GM21786 (cell line): Measurements from ENCODE around the gene ANKLE1.
"Not testable (repeated sequence)": the region's sequence is repeated elsewhere in the genome, so short reads cannot be mapped to it uniquely, and the experiment has no call there.

Experiments
- ATAC-seq: cut with Tn5 transposase; IDR thresholded peaks from one replicate; pipeline ENCODE4 v1.9.1; 2021; ENCODE audit not compliant: unreplicated experiment

ANKLE1 gene

DNA sequence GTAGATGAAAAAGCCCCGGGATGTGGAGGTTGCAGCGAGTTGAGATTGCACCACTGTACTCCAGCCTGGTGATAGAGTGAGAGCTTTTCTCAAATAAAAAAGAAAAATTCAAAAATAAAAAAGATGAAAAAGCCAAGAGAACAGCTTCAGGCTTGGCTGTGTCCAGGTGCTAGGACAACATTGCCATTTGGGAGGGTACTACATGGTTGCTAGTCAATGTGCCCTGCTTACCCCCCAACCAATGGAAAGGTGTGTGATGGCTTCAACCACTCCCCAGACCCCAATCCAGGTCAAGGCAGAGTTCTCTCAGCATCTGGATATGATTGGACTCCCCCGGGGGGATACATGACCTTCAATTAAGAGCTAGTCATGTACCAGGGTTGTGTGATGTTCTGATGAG lies 2.3 kb upstream of the ANKLE1 start:
- no peak for ATAC-seq

DNA sequence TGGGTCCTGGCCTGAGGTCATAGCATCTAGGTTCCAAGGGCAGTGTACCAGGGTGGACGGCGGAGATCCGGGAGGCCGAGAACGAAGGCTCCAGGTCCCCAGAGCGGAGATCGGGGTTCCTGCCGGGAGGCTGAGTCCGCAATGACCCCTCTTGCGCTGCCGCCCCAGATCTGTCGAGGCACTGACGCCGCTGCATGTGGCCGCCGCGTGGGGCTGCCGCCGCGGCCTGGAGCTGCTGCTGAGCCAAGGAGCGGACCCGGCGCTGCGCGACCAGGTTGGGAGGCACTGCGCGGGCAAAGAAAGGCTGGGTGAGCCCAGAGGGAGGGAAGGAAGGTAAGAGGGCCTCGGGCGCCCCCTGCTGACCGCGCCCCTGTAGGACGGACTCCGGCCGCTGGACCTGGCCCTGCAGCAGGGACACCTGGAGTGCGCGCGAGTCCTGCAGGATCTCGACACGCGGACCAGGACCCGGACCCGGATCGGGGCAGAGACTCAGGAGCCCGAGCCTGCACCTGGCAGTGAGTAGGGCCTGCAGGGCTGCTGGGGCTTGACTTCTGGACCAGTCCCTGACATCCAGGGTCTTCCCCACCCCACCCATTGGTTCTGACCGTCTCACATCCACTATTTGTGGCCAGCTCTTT lies 906 bp downstream of the ANKLE1 start:
- ATAC-seq, result no peak

DNA sequence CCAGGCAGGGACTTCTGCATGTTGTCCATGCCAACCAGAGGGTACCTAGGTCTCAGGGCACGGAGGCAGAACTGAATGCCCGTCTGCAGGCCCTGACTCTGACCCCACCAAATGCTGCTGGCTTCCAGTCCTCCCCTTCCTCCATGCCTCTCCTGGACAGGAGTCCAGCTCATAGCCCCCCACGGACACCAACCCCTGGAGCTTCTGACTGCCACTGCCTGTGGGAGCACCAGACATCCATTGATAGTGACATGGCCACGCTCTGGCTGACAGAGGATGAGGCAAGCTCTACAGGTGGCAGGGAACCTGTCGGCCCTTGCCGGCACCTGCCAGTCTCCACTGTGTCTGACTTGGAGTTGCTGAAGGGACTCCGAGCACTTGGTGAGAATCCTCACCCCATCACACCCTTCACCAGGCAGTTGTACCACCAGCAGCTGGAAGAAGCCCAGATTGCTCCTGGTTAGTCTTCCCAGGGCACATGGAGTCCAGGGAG lies 1.8 kb downstream of the ANKLE1 start:
- no peak for ATAC-seq

DNA sequence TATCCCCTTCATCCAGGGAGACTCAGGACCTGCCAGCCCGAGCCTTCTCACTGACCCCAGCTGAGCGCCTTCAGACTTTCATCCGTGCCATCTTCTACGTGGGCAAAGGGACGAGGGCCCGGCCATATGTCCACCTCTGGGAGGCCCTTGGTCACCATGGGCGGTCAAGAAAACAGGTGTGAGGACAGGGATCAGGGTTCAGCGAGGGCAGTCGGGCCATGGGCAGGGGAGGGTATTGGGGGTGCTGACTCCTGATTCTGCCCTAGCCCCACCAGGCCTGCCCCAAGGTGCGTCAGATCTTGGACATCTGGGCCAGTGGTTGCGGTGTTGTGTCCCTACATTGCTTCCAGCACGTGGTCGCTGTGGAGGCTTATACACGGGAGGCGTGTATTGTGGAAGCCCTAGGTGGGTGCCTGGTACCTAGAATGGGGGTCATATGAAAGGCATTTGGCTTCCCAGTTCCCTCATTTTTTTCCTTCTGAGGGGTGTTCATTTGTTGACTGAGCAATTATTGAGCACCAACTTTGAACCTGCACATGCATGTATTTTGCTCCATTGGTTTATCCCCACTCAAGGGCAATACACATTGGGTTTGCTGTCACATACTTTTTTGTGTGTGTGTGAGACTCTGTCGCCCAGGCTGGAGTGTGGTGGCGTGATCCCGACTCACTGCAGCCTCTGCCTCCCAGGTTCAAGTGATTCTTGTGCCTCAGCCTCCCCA lies 3.9 kb downstream of the ANKLE1 start:
- ATAC-seq, result no peak

DNA sequence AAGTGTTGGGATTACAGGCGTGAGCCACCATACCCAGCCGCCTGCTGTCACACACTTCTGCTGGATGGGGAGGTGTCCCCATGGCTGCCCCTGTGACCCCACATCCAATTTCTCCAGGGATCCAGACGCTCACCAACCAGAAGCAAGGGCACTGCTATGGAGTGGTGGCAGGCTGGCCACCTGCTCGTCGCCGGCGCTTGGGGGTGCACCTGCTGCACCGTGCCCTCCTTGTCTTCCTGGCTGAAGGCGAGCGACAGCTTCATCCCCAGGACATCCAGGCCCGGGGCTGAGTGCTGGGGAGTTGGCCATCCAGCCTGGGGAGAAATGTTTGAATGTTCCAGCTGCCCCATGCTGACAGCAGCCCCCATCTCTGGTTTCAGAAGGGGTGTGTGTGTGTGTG lies 4.6 kb downstream of the ANKLE1 start:
- ATAC-seq, result no peak

DNA sequence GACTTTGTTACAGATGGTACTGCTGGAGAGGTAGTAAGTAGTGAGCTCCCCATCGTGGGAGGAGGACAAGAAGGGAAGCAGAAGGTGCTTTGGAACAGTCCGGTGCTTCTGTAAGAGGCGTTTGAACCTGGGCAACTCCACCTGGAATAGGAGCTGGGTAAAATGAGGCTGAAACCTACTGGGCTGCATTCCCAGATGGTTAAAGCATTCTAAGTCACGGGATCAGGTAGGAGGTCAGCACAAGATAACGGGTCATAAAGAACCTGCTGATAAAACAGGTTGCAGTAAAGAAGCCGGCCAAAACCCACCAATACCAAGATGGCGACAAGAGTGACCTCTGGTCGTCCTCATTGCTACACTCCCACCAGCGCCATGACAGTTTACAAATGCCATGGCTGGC lies 5.1 kb downstream of the ANKLE1 start:
- ATAC-seq, result no peak

DNA sequence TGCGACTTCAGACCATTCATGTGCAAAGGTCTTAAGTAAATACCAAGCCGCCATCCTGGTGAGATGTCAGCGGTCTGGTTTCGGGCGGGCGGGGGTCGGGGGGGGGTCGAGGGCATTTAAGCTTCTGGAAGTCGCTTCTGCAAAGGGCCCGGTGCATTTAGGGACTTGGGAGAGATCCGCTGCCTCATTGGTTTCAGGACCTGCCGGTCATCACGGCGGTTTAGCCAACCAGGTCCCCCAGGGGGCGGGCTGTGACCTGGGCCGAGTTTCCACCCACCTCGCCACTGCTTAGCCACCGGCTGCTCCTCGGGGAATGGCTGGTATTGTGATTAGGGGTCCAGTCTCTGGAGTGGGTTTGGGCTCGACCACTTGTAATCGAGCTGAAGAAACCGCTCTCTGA lies 7.8 kb downstream of the ANKLE1 start:
- ATAC-seq, result no peak

DNA sequence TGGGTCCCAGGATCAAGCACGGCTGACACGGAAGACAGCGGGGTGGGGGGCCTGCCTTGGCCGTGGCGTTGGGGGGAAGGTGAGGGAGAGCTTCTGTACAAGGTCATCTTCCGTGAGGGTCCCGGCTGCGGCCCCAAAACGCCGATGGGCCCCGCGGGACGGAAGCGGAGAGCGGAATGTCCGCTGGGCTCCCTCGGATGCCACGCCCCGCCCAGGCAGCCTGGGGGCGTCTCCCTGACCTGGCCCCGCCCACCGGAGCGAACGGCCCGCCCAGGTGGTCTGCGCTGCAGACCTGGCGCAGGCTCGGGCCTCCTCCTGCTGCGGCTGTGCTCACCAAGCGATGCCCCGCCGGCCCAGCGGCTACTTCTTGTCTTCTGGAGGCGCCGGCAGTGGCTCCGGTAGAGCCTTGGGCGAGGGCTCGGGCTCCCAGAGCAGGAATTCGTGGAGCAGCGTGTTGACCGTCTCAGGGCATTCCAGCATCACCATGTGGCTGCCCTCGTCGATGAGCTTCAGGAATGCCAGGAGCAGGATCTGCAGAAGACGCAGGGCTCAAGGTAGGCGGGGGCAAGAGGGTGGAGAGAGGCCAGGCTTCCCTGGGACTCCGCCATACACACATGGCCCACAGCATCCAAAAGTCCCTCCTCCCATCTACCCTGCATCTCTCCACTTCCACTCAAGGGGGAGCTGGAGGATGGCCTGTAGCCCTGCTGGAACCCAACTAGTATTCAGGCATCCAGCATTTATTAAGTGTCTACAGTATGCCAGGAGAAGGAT lies 10.8 kb downstream of the ANKLE1 start:
- ATAC-seq, result peak; percentile 70

DNA sequence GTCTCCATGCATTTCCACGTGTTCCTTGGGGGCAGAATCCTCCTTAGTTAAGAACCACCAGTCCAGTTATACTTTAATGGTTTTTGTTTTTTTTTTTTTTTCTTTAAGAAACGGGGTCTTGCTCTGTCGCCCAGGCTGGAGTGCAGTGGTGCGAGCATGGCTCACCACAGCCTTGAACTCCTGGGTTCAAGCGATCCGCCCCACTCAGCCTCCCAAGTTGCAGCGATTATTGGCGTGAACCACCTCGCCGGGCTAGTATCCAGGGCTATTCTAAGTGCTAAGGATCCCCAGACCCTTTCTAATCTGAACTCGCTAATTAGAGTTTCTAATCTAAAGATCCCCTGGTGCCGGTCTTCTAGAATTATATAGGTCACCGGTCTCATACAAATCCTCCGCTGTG lies 11.9 kb downstream of the ANKLE1 start:
- ATAC-seq, result no peak

DNA sequence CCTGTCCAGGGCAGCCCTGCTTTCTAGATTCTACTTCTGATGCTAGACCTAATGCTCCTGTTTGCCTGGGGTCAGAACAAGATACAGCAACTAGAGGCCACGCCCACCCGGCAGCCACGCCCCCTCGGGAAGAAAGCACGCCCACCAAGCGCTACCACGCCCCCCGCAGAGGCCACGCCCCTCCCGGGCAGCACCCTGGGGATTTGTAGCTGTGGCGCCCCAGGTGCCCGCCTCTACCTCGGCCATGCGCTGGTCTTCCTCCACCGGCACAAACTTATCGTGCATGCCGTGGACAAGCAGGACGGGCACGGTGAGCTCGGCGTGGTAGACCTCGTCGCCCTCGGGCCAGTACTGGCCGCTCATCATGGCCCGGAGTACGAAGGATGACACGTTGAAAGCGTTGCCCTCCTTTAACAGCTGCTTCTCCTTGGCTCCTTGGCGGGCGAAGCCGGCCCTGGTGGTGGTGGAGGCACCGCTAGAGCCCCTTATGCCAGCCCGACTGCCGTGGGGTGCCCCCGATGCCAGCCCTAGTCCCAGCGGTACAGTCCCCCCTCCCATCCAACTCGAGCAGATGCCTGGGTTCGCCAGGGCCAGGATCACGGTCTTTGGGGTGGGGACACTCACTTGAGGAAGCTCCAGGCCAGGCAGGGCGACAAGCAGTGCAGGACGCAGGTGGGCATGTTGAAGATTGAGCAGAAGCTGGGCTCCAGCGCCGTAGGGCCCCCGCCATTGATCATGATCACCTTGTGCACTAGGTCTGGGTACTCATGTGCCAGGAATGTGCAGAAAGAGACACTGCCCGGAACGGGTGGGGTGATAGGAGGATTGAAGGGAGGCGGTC lies 12.6 kb downstream of the ANKLE1 start:
- ATAC-seq, result no peak

DNA sequence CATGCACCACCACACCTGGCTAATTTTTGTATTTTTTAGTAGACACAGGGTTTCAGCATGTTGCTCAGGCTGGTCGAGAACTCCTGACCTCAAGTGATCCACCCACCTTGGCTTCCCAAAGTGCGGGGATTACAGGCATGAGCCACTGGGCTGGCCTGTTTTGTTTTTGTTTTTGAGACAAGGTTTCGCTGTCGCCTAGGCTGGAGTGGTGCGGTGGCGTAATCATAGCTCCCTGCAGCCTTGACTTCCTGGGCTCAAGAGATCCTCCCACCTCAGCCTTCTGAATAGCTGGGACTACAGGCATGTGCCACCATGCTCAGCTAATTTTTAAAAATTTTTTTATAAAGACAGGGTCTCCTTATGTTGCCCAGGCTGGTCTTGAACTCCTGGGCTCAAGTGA lies 13.8 kb downstream of the ANKLE1 start:
- not testable (repeated sequence) for ATAC-seq

DNA sequence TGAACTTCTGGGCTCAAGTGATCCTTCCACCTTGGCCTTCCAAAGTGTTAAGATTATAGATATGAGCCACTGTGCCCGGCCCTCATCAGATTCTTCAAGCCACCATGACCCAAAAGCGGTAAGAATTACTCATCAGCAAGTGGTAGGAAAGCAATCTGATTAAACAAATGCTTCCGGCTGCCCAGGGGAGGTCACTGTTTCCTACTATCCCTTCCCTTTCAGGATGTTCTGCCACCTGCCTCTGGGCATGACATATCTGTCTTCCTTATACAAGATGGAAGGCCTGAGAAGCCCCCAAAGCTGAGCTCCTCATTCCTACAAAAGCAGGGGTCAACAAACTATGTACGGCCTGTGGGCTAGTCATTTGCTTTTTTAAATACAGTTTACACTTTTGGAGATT lies 14.6 kb downstream of the ANKLE1 start:
- ATAC-seq, result no peak

DNA sequence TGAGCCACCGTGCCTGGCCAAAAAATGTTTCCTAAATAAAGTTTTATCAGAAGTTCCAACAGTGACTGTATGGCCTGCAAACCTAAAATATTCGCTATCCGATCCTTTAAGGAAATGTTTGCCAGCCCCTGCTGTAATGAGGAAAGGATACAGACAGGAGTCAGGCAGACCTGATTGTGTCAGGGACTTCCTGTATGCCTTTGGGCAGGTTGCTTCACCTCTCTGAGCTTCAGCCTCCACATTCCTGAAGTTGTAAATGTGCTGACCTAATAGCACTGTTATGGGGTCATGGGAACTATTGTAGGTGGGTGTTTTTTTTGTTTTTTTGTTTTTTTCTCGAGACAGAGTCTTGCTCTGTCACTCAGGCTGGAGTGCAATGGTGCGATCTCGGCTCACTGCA lies 15.3 kb downstream of the ANKLE1 start:
- no peak for ATAC-seq

DNA sequence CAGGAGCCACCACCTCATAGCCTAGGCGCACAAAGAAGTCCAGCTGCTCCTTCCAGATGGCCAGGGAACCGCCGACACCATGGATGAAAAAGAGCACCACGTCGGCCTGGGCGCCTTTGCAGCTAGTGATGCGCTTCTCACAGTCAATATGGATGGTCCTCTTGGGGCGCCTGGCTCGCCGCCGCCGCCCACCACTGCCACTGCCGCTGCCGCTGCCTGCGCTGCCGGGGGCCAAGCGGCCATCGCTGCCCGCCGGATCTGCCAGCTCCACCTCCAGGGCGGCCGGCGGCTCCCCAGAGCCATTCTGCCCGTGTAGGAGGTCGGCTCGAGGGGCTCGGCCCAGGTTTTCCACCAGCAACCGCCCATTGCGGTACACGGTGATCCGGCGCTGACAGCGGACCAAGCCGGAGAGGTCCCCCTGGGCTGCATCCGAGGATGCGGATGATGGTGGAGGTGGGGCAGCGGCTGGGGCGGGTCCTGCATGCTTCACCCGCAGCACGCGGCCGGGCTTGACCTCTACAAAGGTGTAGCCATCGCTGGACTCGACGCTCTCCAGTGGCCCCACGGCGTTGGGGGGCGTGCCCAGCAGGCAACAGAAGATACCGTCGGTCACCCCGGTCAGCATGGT lies 19.4 kb downstream of the ANKLE1 start:
- no peak for ATAC-seq

DNA sequence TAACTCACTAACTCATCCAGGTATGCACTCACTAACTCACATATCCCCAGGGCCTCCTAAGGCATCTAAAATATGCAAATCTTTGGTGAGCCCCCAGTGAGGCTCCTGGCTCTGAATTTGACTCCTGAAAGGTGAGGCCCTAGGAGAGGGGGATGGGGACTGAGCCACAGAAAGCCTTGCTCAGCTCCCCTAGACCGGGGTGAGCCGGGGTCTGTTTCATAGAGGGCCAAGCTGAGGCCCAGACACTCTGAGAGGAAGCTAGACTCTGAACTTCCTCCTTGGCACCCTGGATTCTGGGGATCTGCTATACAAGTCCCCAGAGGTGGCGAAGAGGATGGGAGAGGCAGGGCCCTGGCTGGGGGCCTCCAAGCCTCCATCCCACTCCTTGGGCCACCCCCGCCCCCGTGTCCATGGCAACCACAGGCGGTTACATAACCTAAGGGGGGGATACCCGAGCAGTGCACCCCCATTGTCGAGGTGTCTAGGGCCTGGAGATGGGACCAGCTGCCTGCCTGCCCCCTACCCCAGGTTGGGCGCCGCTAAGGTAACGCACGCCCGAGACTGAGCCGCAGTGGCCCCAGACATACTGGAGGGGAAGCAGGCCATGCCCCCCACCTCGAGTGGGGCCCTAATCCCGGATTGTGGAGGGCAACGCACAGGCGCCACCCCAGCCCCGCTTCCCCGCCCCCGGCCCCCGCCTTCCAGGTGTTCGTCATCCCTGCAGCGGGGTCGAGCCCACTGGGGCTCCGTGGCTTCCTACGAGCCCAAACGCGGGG lies 20.9 kb downstream of the ANKLE1 start:
- no peak for ATAC-seq

DNA sequence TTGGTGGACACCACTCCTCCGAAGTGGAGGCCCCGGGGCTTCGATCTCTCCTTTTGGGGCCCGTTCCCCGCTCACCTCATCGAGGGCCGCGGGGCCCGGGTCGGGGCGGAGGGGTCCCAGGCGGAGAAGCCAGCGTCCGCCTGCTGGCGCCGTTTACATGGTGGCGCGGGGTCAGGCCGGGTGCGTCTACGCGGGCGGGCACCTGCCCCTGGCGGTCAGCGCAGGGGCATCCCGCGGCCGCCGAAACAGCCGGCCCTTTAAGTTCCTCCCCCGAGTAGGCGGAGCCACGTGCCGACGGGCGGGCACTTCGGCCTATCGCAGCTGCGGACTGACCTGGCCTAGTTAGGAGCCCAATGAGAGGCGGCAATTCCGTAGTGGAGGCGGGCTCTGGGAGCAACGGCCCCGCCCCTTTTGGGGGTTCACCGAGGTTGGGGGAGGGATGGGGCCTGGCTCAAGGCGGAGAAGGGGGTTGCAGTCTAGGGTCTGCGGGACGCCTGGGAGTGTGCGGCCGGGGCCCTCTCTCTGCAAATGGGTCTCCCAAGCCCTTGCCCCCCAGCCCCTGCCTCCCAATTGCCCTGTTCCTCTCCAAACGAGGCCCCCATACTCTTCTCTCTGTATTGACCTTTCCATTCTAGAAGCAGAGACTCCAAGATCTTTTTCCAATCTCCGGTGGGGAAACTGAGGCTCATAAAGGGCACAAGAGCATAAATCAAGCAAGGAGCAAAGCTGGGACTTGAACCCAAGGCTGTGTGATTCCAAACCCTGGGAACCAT lies 21.7 kb downstream of the ANKLE1 start, which contains the start of gene ABHD8:
TSS of gene ABHD8 (minus strand) at position 259 of the 773 bp plus-strand sequence. CDS start 1,809 bp downstream, outside the sequence.
- ATAC-seq, result peak; percentile 40

DNA sequence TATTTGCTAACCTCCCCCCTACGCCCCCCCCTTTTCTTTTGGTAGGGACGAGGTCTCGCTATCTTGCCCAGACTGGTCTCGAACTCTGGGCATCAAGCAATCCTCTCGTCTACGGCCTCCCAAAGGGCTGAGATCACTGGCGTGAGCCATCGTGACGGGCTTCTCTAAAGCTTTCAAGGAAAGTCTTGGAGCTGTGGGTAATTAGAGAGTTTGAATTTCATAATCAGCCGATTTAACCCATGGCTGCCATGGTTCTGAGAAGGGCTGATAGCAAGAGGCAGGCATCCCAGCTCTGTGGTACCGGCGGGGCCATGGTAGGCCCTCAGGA lies 22.2 kb downstream of the ANKLE1 start:
- ATAC-seq, result no peak

DNA sequence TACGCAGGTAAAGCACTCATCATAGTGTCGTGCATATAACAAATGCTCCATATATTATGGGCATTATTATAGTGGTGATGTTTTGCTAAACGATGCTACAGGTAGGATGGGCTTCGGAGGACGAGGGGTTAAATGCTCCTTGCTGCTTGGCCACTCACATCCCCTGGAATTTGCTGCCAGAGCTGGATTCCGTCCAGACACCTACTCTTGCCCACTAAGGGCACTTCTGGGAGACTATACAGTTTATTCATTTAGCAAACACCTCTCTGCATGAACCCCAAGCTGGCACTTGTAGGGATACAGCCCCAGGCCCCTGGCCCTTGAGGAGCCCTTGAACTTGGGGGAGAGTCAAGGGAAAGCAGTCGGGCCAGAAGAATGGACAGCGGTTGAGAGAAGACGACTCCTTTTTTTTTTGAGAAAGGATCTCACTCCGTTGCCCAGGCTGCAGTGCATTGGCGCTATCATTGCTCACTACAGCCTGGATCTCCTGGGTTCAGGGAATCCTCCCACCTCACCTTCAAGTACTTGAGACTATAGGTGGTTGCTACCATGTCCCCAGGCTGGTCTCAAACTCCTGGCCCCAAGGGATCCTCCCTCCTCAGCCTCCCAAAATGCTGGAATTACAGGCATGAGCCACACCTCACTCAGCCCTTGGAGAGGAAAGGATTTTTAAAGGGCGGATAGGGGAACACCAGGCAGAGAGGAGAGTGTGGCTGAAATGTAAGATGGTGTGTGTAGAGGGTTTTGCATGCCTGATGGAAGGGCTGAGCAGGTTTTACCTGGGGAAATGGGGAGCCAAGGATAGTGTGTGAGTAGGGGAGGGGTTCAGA lies 22.9 kb downstream of the ANKLE1 start:
- no peak for ATAC-seq
